ENCODE results near the gene ADAM12.

DNA sequence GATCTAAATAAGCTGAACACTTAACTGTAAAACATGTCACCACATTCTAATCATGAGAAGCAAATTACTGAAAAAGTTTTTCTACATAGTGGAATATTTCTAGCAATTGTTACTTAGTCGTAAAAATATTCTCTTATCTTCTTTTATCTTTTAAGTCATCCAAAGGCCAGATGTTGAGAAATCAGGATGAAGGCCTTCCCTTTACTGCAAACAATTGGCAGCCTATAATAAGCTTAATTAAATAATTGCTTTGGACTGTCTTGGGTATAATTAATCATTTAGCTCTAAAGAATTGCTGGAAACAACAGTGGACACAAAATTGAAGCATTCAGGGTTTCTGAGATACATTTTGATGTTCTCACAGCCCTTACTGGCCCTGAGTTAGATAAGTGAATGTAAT, 265.4 kb downstream of the ADAM12 start:
- TF ChIP-seq POLR2A (IDR thresholded peaks at IDR 0.05), result no peak
- TF ChIP-seq, protein P1, sequence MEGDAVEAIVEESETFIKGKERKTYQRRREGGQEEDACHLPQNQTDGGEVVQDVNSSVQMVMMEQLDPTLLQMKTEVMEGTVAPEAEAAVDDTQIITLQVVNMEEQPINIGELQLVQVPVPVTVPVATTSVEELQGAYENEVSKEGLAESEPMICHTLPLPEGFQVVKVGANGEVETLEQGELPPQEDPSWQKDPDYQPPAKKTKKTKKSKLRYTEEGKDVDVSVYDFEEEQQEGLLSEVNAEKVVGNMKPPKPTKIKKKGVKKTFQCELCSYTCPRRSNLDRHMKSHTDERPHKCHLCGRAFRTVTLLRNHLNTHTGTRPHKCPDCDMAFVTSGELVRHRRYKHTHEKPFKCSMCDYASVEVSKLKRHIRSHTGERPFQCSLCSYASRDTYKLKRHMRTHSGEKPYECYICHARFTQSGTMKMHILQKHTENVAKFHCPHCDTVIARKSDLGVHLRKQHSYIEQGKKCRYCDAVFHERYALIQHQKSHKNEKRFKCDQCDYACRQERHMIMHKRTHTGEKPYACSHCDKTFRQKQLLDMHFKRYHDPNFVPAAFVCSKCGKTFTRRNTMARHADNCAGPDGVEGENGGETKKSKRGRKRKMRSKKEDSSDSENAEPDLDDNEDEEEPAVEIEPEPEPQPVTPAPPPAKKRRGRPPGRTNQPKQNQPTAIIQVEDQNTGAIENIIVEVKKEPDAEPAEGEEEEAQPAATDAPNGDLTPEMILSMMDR (IDR thresholded peaks at IDR 0.05), result no peak
- no peak for TF ChIP-seq POLR2AphosphoS5 (IDR thresholded peaks at IDR 0.05; ENCODE audit: insufficient read depth in 1 of 2, low read depth in 1 of 2)
